ENCODE results near the gene COL25A1.

DNA sequence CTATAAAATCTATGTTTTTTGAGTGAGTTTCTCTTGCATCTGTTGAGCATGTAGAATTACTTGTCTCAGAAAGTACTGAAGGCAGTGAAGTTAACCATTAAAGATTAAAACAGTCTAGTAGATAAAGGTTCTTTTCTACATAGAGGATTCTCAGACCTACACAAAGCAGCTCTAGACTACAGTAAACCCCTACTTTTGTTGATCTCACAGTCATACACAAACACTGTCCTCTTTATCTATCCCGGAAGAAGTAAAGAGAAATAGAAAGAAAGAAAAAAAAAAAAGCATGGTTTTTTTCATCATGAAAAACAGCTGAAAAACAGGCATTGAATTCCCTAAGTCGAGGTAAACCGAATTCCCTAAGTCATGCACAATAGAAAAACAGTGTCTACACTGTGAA, 58.6 kb downstream of the COL25A1 start:
- TF ChIP-seq RAD21 (IDR thresholded peaks at IDR 0.05): no peak
- TF ChIP-seq, protein P1, sequence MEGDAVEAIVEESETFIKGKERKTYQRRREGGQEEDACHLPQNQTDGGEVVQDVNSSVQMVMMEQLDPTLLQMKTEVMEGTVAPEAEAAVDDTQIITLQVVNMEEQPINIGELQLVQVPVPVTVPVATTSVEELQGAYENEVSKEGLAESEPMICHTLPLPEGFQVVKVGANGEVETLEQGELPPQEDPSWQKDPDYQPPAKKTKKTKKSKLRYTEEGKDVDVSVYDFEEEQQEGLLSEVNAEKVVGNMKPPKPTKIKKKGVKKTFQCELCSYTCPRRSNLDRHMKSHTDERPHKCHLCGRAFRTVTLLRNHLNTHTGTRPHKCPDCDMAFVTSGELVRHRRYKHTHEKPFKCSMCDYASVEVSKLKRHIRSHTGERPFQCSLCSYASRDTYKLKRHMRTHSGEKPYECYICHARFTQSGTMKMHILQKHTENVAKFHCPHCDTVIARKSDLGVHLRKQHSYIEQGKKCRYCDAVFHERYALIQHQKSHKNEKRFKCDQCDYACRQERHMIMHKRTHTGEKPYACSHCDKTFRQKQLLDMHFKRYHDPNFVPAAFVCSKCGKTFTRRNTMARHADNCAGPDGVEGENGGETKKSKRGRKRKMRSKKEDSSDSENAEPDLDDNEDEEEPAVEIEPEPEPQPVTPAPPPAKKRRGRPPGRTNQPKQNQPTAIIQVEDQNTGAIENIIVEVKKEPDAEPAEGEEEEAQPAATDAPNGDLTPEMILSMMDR (IDR thresholded peaks at IDR 0.05; ENCODE audit: low read depth, low read length, missing input control): no peak
- TF ChIP-seq EGR1 (IDR thresholded peaks at IDR 0.05; ENCODE audit: low read depth in 2 of 2): no peak
- TF ChIP-seq ATF3 (IDR thresholded peaks at IDR 0.05): no peak
- TF ChIP-seq TAF1 (conservative IDR thresholded peaks at IDR 0.05): no peak
- no peak for TF ChIP-seq GABPA (IDR thresholded peaks at IDR 0.05 in 1 of 2, conservative IDR thresholded peaks at IDR 0.05 in 1 of 2)
- TF ChIP-seq, protein P2, sequence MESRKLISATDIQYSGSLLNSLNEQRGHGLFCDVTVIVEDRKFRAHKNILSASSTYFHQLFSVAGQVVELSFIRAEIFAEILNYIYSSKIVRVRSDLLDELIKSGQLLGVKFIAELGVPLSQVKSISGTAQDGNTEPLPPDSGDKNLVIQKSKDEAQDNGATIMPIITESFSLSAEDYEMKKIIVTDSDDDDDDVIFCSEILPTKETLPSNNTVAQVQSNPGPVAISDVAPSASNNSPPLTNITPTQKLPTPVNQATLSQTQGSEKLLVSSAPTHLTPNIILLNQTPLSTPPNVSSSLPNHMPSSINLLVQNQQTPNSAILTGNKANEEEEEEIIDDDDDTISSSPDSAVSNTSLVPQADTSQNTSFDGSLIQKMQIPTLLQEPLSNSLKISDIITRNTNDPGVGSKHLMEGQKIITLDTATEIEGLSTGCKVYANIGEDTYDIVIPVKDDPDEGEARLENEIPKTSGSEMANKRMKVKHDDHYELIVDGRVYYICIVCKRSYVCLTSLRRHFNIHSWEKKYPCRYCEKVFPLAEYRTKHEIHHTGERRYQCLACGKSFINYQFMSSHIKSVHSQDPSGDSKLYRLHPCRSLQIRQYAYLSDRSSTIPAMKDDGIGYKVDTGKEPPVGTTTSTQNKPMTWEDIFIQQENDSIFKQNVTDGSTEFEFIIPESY (IDR thresholded peaks at IDR 0.05): no peak
- no peak for TF ChIP-seq MAX (IDR thresholded peaks at IDR 0.05)
- no peak for TF ChIP-seq REST (IDR thresholded peaks at IDR 0.05)
- TF ChIP-seq HNF4A (conservative IDR thresholded peaks at IDR 0.05): no peak
- no peak for TF ChIP-seq SP1 (IDR thresholded peaks at IDR 0.05)
- TF ChIP-seq JUND (IDR thresholded peaks at IDR 0.05): no peak
